ENCODE data around the gene NME2.
"Not testable (repeated sequence)": the region's sequence is repeated elsewhere in the genome, so short reads cannot be mapped to it uniquely, and the experiment has no call there.

Gene NME2

DNA sequence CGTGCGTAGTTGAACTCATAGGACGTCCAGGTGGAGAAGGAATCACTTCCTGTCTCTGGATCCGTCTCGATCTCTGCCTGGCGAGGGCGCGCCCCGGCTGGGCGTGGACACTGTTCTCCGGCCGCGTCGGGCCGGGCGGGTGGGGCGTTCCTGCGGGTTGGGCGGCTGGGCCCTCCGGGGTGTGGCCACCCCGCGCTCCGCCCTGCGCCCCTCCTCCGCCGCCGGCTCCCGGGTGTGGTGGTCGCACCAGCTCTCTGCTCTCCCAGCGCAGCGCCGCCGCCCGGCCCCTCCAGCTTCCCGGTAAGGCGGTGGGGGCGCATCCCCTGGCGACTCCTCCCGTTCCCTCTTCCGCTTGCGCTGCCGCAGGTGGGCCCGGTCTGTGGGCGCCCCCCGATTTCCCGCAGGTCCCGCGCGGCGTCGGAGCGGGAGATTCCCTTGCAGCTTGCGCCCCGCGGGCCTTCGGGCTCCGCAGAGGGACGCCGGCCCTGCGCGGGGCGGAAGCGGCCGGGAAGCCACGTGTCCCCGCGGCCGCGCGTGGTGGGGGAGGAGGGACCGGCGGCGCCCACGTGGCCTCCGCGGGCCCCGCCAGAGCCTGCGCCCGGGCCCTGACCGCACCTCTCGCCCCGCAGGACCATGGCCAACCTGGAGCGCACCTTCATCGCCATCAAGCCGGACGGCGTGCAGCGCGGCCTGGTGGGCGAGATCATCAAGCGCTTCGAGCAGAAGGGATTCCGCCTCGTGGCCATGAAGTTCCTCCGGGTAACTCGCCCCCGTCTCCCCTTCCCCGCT lies at the start of gene NME2:
Gene NME2 (plus strand): TSS at position 214 of the 789 bp plus-strand sequence. CDS start 420 bp downstream, at position 634.
- peak; percentile 56 to 72 for DNase-seq (ENCODE audit: low read depth in 2 of 2)

DNA sequence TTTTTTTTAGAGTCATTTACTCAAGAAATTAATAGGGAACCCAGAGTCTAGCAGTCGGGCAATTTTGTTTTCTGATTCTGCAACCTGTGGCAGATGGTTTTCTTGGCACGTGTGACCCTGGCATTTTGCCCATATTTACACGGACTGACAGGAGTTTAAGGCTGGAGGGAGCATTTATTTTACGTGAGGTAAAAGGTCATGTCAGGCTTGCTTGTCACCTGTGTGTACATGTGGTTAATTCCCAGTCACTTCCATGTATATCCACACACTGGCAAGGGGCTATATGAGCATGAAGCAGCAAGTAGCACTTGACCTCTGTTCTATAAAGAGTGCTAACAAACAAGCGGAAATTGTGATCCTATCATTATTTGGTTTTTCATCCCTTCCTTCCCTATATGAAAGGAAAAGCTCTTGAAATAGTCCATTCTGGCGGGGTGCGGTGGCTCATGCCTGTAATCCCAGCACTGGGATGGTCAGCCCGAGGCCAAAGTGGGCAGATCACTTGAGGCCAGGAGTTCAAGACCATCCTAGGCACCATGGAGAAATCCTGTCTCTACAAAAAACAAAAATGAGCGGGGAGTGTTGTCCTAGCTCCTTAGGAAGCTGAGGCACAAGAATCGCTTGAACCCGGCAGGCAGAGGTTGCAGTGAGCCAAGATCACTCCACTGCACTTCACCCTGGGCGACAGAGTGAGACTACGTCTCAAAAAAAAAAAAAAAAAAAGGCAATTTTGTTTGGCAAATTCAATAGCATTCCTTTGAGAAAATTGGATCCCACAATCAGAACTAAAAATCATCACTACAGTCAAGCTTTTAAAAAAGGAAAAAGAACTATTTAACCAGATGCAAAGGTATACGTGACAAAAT lies 47.6 kb upstream of the NME2 start:
- DNase-seq (ENCODE audit: low read depth in 2 of 2): no peak

DNA sequence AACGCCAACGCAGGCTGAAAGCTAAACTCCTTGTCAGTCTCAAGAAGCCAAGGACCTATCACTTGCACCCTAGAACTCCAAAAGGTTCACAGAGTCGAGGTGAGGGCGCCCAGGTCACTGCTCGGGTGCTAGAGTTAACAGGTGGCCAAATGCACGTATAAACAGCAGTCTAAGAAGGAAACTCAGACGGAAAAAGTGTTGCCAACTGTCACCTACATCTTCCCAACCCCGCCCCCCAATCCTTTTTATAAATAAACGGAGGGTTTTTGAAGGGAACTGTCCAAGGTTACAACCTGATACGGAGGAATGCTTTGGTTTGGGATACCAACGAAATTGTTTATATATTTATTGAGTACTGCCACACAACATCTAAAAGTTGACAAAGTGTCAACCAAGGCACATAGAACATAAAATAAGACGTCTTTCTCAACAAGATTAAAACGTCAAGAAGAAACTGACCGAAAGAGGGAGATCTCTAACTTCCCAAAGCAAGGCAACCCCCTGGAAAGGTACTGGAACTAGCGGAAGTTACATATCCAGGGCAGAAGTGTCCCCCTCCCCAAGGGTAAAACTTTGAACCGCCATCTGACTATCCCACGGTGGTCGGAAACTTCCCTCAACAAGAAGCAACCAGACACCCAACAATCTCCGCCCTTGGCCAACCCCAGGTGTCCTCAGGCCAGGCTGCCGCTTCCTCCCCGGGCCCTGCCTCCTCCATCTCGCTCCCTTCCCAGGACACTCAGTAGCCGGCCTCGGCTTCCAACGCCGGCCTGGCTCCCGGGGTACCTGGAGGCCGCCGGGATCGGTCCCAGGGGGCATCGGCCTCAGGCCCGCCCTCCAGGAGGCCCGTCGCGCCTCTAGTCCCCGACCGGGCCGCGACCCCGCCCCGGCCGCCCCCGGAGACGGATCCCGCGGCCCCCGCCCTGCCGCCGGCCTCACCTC lies 46.5 kb upstream of the NME2 start:
- DNase-seq (ENCODE audit: low read depth in 2 of 2): peak in 1 of 2 donors; percentile 26

DNA sequence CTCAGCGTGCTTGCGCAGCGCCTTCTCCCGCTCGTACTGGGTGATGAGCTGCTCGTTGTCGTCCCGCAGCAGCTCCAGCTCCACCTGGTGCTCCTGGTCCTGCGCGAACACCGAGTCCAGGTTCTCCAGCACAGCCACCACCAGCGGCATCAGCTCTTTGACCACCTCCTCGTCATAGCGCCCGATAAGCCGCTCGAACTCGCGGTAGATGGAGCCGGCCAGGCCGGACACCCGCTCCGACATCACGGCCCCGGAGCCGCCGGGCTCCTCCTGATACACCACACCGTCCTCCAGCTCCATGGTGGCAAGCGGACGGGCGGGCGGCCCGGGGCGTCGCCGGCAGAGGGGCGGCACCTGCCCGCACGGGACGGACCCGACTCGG lies 45.9 kb upstream of the NME2 start:
- peak in 1 of 2 donors; percentile 30 for DNase-seq (ENCODE audit: low read depth in 2 of 2)

DNA sequence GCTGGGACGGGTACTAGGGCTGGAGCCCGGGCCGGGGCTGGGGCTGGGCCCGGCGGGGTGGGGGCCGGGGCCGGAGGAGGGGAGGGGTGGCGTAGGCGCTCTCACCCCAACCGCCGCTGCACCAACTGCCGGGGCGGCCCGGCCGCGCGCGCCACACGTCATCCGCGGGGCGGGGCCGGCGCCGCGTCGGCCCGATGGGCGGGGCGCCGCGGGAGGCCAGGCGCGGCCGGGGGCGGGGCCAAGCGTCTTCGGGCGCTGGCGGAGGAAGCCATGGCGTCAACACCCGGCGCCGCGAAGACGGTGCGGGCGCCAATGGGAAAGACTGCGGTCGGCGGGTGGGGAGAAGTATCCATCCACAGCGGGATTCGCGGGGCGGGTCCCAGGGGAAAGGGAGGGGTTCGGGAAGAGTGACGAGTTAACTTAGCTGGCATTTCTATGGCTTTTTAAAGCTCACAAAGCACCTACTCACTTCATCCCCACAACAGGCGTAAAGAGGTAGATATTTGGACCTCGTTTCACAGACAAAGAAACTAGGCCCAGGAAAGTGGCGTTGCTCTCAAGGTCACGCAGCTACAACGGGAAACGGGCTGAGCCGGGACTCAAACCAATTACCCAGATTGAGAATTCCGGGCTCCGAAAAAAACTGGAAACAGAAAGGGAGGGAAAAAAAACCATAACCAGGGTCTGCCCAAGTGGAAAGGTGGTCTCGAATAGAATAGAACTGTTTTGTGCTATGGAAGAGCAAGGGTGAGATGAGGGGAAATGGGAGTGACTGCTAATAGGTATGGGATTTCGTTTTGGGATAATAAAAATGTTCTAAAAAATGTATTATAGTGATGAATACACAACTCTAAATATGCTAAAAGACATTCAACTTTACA lies 45.2 kb upstream of the NME2 start, which contains the start of gene SPAG9:
Gene SPAG9 (minus strand): TSS at position 130 of the 881 bp plus-strand sequence. CDS start 212 bp downstream, outside the sequence.
- peak; percentile 86 to 91 for DNase-seq (ENCODE audit: low read depth in 2 of 2)

DNA sequence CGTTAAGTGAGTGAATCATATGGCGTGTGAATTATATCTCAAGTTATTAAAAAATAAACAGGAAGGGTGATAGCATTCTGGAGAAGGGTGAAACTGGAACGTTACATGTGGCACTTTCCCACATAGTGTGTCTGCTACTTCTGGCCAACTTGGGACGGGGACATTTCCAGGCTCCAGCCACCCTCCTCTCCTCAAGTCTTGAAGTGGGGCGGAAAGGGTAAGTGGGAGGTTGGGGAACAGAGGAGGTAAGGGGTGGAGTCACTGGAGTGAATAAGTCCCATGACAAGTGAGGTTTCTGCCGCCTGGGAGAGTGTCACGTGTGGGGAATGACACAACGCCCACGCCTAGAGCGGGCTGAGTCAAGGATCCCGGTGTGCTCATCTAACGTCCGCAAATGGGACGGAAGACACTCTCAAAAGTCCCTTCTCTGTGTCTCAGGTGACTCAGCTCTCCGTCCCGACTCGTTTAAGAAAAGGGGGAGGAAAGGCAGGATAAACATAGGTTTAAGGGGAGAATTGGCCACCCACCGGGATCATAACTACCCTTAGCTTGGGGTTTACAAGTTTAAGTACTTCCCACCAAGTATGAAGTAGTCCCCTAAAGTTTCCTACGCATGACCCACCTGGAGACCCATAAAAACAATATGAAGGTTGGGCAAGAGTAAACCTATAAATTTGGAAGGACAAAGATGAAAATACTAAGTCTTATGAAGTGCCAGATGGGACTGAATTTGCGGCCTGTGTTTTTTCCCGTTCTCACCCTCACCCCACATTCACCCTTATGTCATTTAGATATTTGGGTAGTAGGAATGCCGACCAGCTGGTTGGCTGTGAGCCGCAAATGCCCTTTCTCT lies 44.4 kb upstream of the NME2 start:
- DNase-seq (ENCODE audit: low read depth in 2 of 2): peak; percentile 83 to 89

DNA sequence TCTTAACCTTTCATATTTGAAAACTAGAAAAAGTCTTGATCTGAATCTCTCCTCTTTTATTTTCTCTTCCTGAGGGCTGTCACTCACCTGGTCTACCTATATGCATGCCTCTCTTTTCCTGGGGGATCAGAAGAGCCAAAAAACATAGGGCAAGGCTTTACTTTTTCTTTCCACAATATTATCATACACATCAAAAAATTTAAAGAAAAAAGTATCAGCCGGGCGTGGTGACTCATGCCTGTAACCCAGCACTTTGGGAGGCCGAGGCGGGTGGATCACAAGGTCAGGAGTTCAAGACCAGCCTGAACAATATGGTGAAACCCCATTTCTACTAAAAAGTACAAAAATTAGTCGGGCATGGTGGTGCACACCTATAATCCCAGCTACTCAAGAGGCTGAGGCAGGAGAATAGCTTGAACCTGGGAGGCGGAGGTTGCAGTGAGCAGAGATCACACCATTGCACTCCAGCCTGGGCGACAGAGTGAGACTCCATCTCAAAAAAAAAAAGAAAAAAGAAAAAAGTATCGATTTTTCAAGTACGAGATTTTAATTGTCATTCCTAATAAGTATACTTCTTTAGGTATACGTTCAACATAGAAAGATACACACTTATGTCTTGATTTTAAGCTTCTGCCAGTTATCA lies 43.6 kb upstream of the NME2 start:
- not testable (repeated sequence) for DNase-seq (ENCODE audit: low read depth in 2 of 2)

DNA sequence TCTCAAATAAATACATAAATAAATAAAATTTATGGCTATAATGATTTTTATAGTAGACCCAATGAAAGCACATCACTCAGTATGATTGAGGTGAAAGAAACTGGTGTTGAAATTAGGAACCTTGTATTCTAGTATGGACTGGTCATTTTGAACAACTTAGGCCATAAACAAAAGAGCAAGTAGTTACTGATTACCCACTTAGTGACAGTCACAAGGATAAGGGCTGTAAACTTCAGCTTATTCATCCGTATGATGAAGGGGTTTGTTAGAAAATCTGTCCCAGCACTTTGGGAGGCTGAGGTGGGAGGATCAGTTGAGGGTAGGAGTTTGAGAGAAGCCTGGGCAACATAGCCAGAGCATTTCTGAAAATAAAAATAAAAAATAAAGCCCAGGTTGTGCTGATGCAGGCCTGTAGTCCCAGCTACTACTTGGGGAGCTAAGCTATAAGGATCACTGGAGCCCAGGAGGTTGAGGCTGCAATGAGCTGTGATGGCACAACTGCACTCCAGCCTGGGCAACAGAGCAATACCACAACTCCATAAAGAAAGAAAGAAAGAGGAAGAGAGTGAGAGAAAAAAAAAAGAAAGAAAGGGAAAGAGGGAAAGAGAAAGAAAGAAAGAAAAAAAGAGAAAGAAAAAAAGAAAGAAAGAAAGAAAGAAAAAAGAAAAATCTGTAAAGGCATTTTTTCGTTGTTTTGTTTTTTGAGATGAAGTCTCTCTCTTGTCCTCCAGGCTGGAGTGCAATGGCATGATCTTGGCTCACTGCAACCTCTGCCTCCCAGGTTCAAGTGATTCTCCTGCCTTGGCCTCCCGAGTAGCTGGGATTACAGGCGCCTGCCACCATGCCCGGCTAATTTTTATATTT lies 41.3 kb upstream of the NME2 start:
- no peak for DNase-seq (ENCODE audit: low read depth in 2 of 2)

DNA sequence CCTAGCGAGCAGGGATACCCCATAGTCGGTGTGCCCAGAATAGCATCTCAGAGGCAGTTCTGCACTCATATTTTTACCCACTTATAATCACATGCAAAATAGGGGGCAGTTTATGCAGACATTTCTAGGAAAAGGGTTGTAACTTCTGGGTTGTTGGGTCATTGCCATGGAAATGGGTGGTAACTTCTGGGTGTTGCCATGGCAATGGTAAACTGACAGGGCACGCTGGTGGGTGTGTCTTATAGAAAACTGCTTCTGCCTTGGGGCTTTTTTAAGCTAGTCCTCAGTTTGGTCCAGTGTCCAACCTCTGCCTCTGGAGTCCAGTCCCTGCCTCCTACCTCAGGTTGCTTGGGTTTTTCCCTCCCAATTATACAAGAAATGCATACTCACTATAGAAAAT lies 38.1 kb upstream of the NME2 start:
- DNase-seq (ENCODE audit: low read depth in 2 of 2): no peak

DNA sequence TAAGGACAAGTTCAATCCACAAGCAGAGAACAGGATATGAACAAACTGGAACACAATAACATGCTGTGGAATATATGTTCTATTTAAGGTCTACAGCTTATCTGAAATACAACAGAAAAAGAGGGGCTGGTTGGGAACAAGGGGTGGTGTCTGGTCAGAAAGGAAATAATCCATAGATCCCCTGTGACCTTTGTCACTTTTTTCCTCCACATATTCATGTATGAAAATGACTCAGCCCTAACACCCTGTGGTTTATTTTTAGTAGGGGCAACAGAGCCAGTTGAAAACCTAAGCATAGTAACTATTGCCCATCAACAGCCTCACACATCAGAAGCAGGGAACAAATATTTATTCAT lies 33.3 kb upstream of the NME2 start:
- no peak for DNase-seq (ENCODE audit: low read depth in 2 of 2)

DNA sequence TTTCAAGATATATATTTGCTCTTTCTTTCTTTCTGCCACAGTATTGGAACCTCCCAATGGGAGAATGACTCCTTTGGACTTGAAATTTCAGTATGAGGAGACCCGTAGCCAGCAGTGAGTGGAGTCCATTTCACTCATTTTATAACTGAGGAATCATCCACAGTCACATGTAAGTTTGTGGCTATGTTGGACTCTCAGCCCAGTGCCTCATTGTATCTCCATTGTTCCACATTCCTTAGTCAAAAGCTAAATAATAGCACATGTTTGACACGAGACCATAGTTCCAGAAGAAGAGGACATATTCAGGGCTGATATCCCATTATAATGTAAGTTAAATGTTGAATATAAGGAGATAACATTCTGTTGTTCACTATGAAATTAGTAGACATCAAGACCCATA lies 32.8 kb upstream of the NME2 start:
- DNase-seq (ENCODE audit: low read depth in 2 of 2): no peak

DNA sequence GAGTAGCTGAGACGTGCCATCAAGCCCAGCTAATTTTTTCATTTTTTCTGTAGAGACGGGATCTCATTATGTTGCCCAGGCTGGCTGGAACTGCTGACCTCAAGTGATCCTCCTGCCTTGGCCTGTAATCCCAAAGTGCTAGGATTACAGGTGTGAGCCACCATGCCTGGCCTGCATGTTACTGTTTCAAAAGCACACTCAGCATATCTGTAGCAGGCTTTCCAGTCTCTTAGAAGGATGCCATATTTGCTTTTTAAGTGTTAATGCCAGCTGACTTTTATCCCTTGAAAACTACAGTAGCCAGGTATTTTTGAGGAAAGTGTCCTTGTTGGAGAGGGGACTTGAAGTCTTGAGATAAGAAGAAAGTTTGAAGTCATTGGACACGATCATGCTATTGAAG lies 30.3 kb upstream of the NME2 start:
- no peak for DNase-seq (ENCODE audit: low read depth in 2 of 2)

DNA sequence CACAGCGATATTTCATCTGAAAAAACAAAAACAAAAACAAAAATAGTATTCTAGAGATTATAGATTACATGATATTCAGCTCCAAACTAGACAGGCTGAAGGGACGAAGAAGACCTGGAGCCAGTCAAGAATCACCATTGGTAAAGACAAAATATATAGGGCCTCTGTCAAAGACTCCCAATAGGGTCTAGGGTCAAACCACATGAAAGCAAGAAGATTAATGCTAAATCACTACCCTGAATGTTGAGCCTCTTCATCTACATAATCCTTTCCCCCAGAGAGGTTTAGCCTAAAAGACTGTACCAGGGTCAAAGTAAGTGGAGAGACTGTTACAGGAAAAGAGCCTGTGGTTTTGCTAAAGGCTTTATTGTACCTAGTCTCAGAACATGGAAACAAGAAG lies 23.6 kb upstream of the NME2 start:
- DNase-seq (ENCODE audit: low read depth in 2 of 2): no peak

DNA sequence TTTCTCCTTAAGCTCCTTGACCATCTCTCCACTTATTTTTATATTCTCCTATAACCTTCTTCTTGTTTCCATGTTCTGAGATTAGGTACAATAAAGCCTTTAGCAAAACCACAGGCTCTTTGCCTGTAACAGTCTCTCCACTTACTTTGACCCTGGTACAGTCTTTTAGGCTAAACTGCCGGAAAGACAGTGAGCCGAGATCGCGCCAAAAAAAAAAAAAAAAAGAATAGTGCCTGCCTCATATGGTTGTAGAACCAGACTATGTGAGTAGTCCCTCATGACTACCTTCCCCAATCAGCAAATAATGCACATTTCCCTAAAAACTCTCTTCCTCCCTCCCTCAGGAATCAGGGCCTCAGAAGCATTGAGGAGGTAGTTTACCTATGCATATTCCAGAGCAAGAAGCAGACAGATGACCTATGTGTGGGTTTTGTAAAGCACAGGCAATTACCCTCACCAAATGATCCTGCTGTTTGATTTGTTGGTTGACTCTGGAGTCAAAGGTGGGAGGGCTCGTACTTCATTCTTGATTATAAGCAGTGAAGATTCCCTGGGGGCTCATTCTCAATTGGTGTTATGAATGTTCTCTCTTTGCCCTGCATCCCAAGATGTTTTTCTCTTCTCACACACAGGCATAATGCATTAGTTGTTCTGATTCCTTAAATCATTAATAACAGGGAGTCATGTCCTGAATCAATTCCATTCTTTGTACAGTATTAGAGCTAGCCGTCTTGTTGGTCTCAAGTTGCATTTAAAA lies 21.8 kb upstream of the NME2 start:
- DNase-seq (ENCODE audit: low read depth in 2 of 2): no peak

DNA sequence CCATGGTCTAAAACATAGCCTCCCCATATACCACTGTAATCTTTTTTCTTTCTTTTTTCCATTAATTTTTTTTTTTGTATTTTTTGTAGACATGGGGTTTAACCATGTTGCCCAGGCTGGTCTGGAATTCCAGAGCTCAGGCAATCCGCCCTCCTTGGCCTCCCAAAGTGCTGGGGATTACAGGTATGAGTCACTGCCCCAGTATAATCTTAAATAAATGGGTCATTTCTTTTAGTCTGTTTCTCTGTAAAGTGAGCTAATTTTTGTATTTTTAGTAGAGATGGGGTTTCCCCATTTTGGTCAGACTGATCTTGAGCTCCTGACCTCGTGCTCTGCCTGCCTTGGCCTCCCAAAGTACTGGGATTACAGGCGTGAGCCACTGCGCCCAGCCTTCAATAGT lies 18.6 kb upstream of the NME2 start:
- no peak for DNase-seq (ENCODE audit: low read depth in 2 of 2)

DNA sequence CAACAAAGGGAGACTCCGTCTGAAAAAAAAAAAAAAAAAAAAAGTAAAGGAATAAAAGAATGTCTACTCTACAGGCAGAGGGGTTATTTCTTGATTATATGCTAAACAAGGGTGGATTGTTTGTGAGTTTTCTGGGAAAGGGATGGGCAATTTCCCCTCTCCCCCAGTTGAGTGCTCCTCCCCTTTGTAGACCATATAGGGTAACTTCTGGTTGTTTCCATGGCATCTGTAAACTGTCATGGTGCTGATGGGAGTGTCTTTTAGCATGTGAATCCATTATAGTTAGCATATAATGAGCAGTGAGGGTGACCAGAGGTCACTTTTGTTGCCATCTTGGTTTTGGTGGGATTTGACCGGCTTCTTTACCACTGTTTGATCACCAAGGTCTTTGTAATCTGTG lies 17.0 kb upstream of the NME2 start:
- no peak for DNase-seq (ENCODE audit: low read depth in 2 of 2)

DNA sequence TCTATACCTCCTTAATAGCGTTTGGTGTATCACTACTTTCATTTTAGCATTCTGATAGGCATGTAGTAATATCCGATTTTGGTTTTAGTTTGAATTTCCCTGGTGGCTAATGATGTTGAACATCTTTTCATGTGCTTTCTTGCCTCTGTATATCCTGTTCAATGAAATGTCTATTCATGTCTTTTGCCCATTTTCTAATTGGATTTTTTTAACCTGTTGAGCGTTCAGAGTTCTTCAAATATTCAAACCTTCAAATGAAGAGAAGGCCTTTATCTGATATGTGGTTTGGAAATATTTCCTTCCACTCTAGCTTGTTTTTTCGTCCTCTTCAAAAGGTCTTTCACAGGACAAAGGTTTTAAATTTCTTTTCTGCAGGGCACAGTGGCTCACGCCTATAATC lies 15.3 kb upstream of the NME2 start:
- no peak for DNase-seq (ENCODE audit: low read depth in 2 of 2)

DNA sequence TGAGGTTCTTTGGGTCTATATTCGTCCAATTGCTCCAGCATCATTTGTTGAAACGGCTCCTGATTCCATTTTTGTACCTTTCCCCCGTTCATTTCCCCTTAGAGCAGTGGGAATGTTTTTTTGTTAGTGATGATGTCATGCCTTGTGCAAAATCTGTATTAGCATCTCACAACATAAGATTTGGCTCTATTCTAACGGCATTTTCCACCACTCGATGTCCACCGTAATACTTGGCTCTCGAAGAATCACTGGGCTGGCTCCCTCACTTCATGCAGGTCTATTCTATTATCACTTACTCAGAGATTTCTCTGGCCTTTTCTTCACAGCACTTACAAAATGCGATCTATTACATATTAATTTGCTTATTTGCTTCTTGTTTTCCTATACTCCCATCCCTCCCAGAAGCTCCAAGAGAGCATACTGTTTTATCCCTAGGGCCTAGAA lies 13.4 kb upstream of the NME2 start:
- no peak for DNase-seq (ENCODE audit: low read depth in 2 of 2)

All from stimulated activated CD4-positive, alpha-beta T cell treated with anti-CD3 and anti-CD28 coated beads, Interleukin-4, amount 100 ng/mL, for 48 hours (primary cell).